T47D (cell line): Measurements from ENCODE around the gene RPL12.

ENCODE experiments used
- DNase-seq, 2 experiments: peaks; one replicate each; pipeline versions ENCODE4 v3.0.0 to v3.0.0-alpha.2; 2011 to 2012; ENCODE audit warnings: low read depth in 1 of 2, low spot score in 1 of 2
- JUND ChIP-seq: IDR thresholded peaks from 2 replicates; pipeline ENCODE4 v1.6.1; 2012; ENCODE audit warnings: low read depth
- in situ Hi-C: cut with HindIII; loops from 2 replicates; pipeline ENCODE4 v1.10.0; 2016; ENCODE audit warnings: low sequenced_read_pairs, low pct_unique_long_range_greater_than_20kb

RPL12 gene

DNA sequence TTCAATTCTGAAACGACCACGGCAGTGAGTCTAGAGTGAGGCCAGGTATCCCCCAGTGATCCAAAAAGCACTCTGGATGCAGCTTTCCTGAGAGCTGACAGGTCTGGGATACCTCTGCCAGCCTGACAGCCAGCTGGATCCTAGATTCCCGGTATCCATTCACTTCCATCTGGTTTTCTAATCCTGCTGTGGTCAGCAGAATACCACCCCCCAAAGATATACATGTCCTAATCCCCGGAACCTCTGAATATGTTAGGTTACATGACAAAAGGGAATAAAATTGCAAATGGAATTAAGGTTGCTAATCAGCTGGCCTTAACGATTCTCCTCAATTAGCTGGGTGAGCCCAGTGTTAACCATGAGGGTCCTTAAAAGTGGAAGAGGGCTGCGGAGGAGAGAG, 28.4 kb downstream of the RPL12 start:
- no peak for TF ChIP-seq JUND
- in situ Hi-C loops, result no loop called here
- no peak for DNase-seq

DNA sequence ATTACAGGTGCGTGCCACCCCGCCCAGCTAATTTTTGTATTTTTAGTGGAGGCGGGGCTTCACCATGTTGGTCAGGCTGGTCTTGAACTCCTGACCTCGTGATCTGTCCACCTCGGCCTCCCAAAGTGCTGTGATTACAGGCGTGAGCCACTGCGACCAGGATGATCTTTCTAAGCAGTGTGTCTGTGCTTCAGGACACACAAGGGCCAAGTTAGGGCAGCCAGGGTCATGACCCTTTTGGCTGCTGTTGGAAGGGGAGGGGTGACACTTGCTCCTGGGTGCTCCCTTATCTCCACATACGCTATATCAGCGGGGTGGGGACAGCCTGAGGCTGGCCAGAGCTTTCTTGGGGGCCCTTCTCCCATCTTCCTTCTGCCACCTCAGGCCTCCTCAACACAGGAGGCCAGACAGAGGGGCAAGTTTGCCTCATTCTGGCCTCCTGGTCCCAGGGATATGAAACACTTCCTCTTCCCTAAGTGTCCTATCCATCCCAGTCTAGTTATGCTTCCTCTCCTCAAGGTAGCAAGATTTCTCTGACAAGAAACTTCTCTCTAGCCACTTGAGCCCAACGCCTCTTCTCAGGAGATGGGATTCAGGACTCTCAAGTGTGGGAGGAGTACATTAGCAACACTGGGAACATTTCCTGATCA, 28.9 kb downstream of the RPL12 start:
- in situ Hi-C loops, result no loop called here
- no peak for TF ChIP-seq JUND
- DNase-seq, result no peak

DNA sequence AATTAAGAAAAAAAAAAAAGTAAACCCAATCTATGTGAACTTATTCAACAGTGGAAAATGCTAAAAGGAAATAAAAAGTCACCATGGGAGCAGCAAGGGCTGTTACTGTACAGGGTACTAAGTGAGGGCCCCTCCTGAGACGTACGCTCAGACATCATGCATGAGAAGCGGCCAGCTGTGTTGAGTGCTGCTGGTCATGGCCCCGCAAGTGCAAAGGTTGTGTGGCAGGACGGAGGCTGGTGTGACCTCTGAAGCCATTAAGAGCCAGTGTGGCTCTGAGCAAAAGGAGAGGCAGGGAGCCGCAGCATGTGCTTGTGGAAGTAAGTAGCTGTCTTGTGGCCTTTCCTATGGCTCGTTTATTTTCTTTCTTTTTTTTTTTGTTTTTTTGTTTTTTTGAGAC, 30.1 kb downstream of the RPL12 start:
- no peak for DNase-seq
- no peak for TF ChIP-seq JUND
- in situ Hi-C loops, result no loop called here

DNA sequence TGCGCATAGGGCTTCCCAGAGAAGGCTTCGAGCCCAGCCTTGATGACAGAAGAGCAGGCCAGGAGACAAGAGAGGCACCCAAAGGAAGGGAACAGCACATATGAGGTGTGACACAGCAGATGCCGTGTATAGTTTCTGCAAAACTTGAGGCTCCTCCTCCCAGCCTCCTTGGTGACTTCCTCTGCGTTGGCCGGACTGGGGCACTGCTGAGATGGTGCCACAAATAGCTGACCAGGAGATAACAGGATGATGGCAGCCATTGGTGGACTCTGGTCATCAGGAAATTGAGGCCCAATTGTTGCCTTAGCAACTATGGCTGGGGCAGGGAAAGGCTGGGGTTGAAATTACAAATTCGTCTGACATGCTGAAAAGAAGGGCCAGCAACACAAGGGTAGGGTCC, 31.9 kb downstream of the RPL12 start:
- TF ChIP-seq JUND, result no peak
- in situ Hi-C loops, result no loop called here
- no peak for DNase-seq

DNA sequence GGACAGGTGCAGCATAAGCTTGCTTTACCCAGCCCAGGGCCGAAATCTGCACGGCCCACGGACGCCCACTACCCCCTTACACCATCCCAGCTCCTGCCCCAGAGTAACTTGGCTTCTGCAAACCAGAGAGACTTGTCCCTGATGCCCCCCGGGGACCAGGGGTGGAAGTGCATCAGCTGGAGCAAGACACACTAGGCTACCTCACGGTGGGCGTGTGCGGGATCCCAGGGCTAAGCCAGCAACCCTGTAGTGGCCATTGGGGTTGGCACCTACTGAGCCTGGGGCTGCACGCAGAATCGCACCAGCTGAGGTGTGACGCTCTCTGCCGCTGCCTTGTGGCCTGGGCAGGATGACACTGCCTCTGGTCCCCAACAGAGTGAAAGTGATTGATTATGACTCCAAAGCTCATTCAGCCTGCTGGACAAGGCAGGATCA, 33.2 kb downstream of the RPL12 start:
- no peak for TF ChIP-seq JUND
- in situ Hi-C loops, result no loop called here
- DNase-seq, result peak in 1 of 2 experiments; percentile 51

DNA sequence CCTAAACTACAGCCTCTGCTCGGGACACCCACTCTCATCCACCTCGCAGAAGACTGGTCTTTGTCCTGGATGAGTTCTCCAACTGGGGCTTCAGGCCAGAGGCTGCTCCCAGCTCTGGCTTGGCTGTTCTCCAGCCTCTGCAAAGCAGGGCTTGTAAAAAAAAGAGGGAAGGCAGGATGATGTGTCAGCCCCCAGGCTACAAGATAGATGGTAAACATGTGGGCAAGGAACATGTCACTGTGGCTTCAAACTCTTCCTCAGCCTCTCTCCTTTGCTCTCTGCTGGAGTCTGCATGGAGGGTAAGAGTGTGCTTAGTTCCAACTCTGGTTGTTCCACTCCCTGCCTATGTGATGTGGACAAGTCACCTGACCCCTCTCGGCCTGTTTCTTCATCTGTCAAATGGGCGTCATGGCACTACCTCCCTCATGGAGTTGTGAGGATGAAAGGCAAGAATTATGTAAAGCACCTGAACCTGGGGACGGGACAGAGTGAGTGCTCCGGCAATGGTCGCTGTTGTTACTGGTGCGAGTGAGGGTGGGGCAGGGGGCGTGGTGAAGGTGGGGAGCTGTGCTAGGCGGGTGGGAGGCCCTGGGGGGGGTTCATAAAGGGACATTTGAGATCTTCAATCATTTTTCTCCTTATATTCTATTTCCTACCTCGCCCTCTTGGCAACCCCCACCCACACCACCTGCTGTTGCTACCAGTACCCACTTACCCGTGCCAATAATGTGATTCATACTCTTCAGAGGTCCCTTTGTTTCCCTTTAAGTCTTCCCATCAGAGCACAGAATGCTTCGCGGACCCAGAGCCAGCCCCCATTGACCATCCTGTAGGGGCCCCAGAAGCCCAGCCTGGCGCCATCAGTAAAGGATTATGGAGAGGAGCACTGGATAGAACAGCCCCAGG, 33.8 kb downstream of the RPL12 start:
- no peak for TF ChIP-seq JUND
- in situ Hi-C loops, result no loop called here
- peak in 1 of 2 experiments; percentile 48 for DNase-seq

DNA sequence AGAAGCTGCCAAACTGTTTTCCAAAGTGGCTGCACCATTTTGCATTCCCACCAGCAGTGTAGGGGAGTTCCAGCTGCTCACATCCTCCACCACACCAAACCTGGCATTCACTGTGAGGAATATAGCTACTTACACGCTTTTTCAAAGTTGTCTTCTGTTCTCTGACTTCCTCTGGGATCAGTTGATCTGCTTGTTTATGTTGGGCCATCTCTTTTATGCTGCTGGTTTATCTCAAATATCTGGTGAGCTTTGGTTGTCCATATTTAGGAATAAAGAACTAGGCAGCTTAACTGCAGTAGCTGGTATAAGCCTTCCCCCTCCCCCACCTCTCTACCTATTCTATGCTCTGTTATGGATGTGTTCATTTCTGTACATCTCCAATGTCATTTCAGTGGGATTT, 35.5 kb downstream of the RPL12 start:
- no peak for DNase-seq
- TF ChIP-seq JUND, result no peak
- in situ Hi-C loops, result no loop called here

DNA sequence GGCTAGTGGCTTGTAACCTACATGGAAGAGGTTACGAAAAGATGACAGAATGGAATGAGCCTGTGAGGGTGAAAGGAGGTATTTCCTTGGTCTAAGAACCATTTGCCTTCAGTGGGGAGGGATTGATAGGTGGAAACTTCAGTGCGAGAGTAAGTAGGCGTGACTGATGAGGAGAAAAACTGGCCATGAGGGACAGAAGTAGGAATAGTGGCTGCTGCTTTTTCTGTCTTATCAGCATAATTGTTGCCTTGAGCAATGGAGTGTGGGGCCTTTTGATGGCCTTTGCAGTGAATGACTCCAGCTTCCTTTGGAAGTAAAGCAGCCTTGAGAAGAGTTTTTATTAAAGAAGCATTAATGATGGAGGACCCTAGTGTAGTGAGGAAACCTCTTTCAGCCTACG, 36.1 kb downstream of the RPL12 start:
- DNase-seq, result no peak
- TF ChIP-seq JUND, result no peak
- in situ Hi-C loops, result no loop called here

DNA sequence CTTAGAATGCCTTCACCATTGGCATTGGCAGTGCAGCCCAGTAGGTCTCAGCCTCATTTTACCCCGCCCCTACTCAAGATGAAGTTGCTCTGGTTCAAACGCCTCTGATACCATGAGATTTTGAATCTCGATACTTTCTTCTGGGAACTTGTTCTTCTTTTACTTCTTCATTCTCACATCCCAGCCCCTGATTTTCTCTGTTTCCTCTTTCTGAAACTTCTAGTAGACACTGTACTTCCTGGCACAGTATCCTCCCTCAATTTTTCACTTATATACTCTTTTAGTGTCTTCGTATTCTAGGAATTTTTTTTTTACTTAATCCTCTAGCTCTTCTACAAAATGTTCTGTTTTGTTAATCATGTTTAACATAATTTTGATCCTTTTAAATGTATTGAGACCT, 40.1 kb downstream of the RPL12 start:
- in situ Hi-C loops, result no loop called here
- DNase-seq, result no peak
- no peak for TF ChIP-seq JUND

DNA sequence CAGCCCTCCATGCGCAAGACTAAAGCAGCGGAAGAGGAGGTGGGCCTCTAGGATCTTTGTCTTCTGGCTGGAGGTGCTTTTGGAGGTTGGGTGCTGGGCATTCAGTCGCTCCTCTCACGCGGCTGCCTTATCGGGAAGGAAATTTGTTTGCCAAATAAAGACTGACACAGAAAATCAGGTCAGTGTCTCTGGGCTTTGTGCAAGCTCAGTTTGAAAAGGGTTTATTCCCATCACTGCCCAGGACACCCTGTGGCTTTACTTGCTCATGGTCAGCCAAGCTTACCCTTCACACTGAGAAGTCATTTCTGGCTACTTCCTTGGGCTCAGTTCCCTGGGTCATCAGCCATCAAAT, 43.7 kb downstream of the RPL12 start:
- in situ Hi-C loops, result no loop called here
- TF ChIP-seq JUND, result no peak
- peak in 1 of 2 experiments; percentile 47 for DNase-seq

DNA sequence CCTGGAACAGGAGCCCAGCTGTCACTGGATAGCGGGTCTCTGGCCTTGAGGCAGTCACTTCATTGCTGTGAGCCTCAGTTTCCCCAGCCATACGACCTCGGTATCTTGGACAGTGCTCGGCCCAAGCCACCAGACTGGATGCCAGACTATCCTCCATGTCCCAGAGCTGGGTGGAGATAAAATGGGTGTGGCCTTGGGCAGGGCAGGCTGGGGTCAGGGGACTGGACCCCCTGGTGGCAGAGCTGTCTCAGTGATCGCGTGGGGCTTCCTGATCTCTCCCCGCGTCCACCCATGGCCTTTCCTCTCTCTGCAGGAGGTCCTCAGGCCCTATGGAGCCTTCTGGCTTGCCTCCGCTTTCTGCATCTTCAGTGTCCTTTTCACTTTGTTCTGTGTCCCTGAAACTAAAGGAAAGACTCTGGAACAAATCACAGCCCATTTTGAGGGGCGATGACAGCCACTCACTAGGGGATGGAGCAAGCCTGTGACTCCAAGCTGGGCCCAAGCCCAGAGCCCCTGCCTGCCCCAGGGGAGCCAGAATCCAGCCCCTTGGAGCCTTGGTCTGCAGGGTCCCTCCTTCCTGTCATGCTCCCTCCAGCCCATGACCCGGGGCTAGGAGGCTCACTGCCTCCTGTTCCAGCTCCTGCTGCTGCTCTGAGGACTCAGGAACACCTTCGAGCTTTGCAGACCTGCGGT, 44.3 kb downstream of the RPL12 start:
- in situ Hi-C loops, result no loop called here
- no peak for DNase-seq
- no peak for TF ChIP-seq JUND

DNA sequence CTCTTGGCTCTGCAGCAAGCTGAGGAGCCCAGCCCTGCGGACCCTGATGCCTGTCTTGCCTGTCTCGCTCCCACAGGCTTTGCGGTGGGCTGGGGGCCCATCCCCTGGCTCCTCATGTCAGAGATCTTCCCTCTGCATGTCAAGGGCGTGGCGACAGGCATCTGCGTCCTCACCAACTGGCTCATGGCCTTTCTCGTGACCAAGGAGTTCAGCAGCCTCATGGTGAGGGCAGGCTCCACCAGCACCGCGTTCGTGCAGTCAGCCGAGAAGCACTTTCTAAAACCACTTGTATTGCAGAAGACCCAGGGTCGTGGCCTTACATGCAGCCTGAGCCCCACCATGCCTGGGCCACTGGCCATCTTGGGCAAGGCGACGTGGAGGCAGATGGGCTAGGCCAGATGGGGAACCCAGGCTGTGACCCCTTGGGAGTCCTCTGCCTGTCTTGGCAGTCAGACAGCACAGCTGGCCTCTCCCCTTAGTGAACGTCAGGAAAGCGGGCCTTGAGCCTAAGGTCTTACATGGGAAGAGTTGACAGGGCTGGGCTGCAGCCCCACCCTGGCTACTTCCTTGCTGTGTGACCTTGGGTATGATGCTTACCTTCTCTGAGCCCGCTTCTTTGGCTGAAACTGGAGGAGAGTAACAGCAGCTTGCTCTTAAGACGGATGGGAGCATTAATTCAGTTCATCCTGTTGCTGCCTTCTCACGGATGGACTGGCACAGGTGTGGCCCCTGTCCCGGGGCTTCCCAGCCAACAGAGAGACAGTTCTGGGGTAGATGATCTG, 45.7 kb downstream of the RPL12 start:
- DNase-seq, result no peak
- no peak for TF ChIP-seq JUND
- in situ Hi-C loops, result no loop called here

DNA sequence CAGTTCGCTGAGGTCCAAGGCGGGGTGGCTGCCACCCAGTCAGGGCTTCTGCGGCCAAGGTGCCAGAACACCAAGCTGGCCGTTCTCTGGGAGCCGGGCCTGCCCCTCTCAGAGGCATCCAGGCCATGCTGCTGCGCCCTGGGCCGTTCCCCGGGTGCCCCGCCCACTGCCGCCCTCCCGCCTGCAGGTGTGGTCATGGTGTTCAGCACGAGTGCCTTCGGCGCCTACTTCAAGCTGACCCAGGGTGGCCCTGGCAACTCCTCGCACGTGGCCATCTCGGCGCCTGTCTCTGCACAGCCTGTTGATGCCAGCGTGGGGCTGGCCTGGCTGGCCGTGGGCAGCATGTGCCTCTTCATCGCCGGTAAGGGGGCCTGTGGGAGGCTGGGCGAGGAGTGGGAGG, 46.6 kb downstream of the RPL12 start:
- TF ChIP-seq JUND, result no peak
- no peak for DNase-seq
- in situ Hi-C loops, result no loop called here
